ENCODE results near the gene ATG16L2.

Gene ATG16L2

GRCh38 chr11:72775288-72776110 is 38.7 kb upstream of the ATG16L2 start:
- no peak for FAIRE-seq
- DNase-seq (ENCODE audit: insufficient read length, low spot score), result no peak
- TF ChIP-seq CTCF (IDR thresholded peaks at IDR 0.05; ENCODE audit: insufficient read depth, missing control alignments), result no peak

GRCh38 chr11:72776117-72776843 is 37.9 kb upstream of the ATG16L2 start:
- no peak for TF ChIP-seq CTCF (IDR thresholded peaks at IDR 0.05; ENCODE audit: insufficient read depth, missing control alignments)
- DNase-seq (ENCODE audit: insufficient read length, low spot score), result no peak
- FAIRE-seq, result no peak

GRCh38 chr11:72776844-72777754 is 37.1 kb upstream of the ATG16L2 start:
- TF ChIP-seq CTCF (IDR thresholded peaks at IDR 0.05; ENCODE audit: insufficient read depth, missing control alignments), result no peak
- DNase-seq (ENCODE audit: insufficient read length, low spot score), result no peak
- FAIRE-seq, result no peak

GRCh38 chr11:72777755-72778278 is 36.4 kb upstream of the ATG16L2 start:
- DNase-seq (ENCODE audit: insufficient read length, low spot score), result no peak
- TF ChIP-seq CTCF (IDR thresholded peaks at IDR 0.05; ENCODE audit: insufficient read depth, missing control alignments), result no peak
- FAIRE-seq, result no peak

- FAIRE-seq, result no peak
- TF ChIP-seq CTCF (IDR thresholded peaks at IDR 0.05; ENCODE audit: insufficient read depth, missing control alignments), result no peak
- DNase-seq (ENCODE audit: insufficient read length, low spot score), result no peak
These were observed 35.4 kb upstream of the ATG16L2 start for GRCh38 chr11:72778535-72779494.
